BLaER1 (cell line): ENCODE results near the gene GPR17.
A peak's percentile ranks its signal among the peaks of the same experiment; 100 is the strongest.

Experiments used
- H3K27ac ChIP-seq: shearing (Covaris generic); formaldehyde crosslinking; 2 replicates; pipeline ENCODE4 v1.8.1; 2022
- H3K27me3 ChIP-seq: shearing (Covaris generic); formaldehyde crosslinking; 2 replicates; pipeline ENCODE4 v1.8.1; 2022
- H3K36me3 ChIP-seq: shearing (Covaris generic); formaldehyde crosslinking; 2 replicates; pipeline ENCODE4 v1.8.1; 2022
- H3K4me1 ChIP-seq: shearing (Covaris generic); formaldehyde crosslinking; 2 replicates; pipeline ENCODE4 v1.8.1; 2022
- H3K4me2 ChIP-seq: shearing (Covaris generic); formaldehyde crosslinking; 2 replicates; pipeline ENCODE4 v1.8.1; 2022
- H3K4me3 ChIP-seq: shearing (Covaris generic); formaldehyde crosslinking; 2 replicates; pipeline ENCODE4 v1.8.1; 2022
- H3K9ac ChIP-seq: shearing (Covaris generic); formaldehyde crosslinking; 2 replicates; pipeline ENCODE4 v1.8.1; 2022
- H3K9me3 ChIP-seq: shearing (Covaris generic); formaldehyde crosslinking; 2 replicates; pipeline ENCODE4 v1.8.1; 2022
- H4K20me1 ChIP-seq: shearing (Covaris generic); formaldehyde crosslinking; 2 replicates; pipeline ENCODE4 v1.8.1; 2022
- Cebpa-rat ChIP-seq: shearing (Covaris generic); IDR thresholded peaks from 2 replicates; pipeline ENCODE4 v1.8.1; 2022

The GPR17 gene

GRCh38 chr2:127645395-127646291 lies at the start of gene GPR17:
Gene GPR17, plus strand, starts transcription at chr2:127646153. Its CDS starts 4,583 bp downstream, at chr2:127650736.
- TF ChIP-seq Cebpa-rat = no peak
- no peaks in the 10 kb centered on the region for H3K27me3 ChIP-seq
- peak within 1 kb of the TSS; percentile 78 for H3K27ac ChIP-seq
- no peaks in the 10 kb centered on the region for H3K36me3 ChIP-seq
- H3K4me2 ChIP-seq = peak within 1 kb of the TSS; percentile 99
- H3K4me3 ChIP-seq = no peak within 1 kb of the TSS
- no peaks in the 10 kb centered on the region for H4K20me1 ChIP-seq
- peak within 1 kb of the TSS; percentile 57; the same call in 1 of the 2 replicates for H3K9ac ChIP-seq
- H3K9me3 ChIP-seq = no peaks in the 10 kb centered on the region
- H3K4me1 ChIP-seq = peaks cover 98% of the 10 kb centered on the region

GRCh38 chr2:127596311-127597045 lies 49.5 kb upstream of the GPR17 start:
- Histone ChIP-seq H3K4me3 (no peak overlapping the region), H3K27me3 (no peaks in the 10 kb centered on the region), H3K4me2 (no peak overlapping the region), H3K36me3 (no peaks in the 10 kb centered on the region), H3K27ac (no peak overlapping the region), H4K20me1 (no peaks in the 10 kb centered on the region), H3K4me1 (peaks cover 7% of the 10 kb centered on the region), H3K9ac (no peak overlapping the region), H3K9me3 (peaks cover 4% of the 10 kb centered on the region; the same call in 1 of the 2 replicates)
- no peak for TF ChIP-seq Cebpa-rat

GRCh38 chr2:127597046-127597983 lies 48.6 kb upstream of the GPR17 start:
- H3K4me3 ChIP-seq = no peak overlapping the region
- no peak for TF ChIP-seq Cebpa-rat

GRCh38 chr2:127597984-127598380 lies 48.0 kb upstream of the GPR17 start:
- no peaks in the 10 kb centered on the region for H3K36me3 ChIP-seq
- H3K4me1 ChIP-seq = no peaks in the 10 kb centered on the region
- peaks cover 19% of the 10 kb centered on the region for H3K9me3 ChIP-seq
- H3K27me3 ChIP-seq = no peaks in the 10 kb centered on the region
- H3K9ac ChIP-seq = no peak overlapping the region
- H4K20me1 ChIP-seq = no peaks in the 10 kb centered on the region
- no peak for TF ChIP-seq Cebpa-rat
- H3K4me3 ChIP-seq = no peak overlapping the region
- no peak overlapping the region for H3K4me2 ChIP-seq
- H3K27ac ChIP-seq = no peak overlapping the region

More at GRCh38 chr2:127597046-127597983, 48.6 kb upstream of the GPR17 start:
- H4K20me1 ChIP-seq = no peaks in the 10 kb centered on the region
- H3K27me3 ChIP-seq = no peaks in the 10 kb centered on the region
- H3K9ac ChIP-seq = no peak overlapping the region
- H3K9me3 ChIP-seq = peaks cover 13% of the 10 kb centered on the region
- H3K36me3 ChIP-seq = no peaks in the 10 kb centered on the region
- H3K27ac ChIP-seq = no peak overlapping the region
- no peaks in the 10 kb centered on the region for H3K4me1 ChIP-seq
- no peak overlapping the region for H3K4me2 ChIP-seq

GRCh38 chr2:127598711-127599110 lies 47.2 kb upstream of the GPR17 start:
- Histone ChIP-seq H3K4me3 (no peak overlapping the region), H3K9ac (no peak overlapping the region), H3K27ac (no peak overlapping the region), H3K27me3 (no peaks in the 10 kb centered on the region), H3K36me3 (no peaks in the 10 kb centered on the region), H3K4me1 (no peaks in the 10 kb centered on the region), H3K9me3 (peaks cover 27% of the 10 kb centered on the region), H3K4me2 (no peak overlapping the region), H4K20me1 (no peaks in the 10 kb centered on the region)
- TF ChIP-seq Cebpa-rat = no peak

- no peak overlapping the region for H3K4me3 ChIP-seq
- no peaks in the 10 kb centered on the region for H3K36me3 ChIP-seq
- no peak overlapping the region for H3K27ac ChIP-seq
- TF ChIP-seq Cebpa-rat = no peak
- no peaks in the 10 kb centered on the region for H3K27me3 ChIP-seq
- no peaks in the 10 kb centered on the region for H4K20me1 ChIP-seq
- peaks cover 3% of the 10 kb centered on the region for H3K4me1 ChIP-seq
- H3K9me3 ChIP-seq = peaks cover 29% of the 10 kb centered on the region
- no peak overlapping the region for H3K4me2 ChIP-seq
- H3K9ac ChIP-seq = no peak overlapping the region
Observed at GRCh38 chr2:127599211-127599610, 46.7 kb upstream of the GPR17 start.

GRCh38 chr2:127604986-127605385 lies 41.0 kb upstream of the GPR17 start:
- Histone ChIP-seq H3K4me2 (peak overlapping the region; percentile 63; the same call in 1 of the 2 replicates), H3K27ac (no peak overlapping the region), H3K4me1 (peaks cover 59% of the 10 kb centered on the region), H3K4me3 (no peak overlapping the region), H3K9ac (no peak overlapping the region), H3K27me3 (no peaks in the 10 kb centered on the region), H3K36me3 (no peaks in the 10 kb centered on the region), H4K20me1 (no peaks in the 10 kb centered on the region), H3K9me3 (peaks cover 29% of the 10 kb centered on the region)
- no peak for TF ChIP-seq Cebpa-rat

- H3K27me3 ChIP-seq = no peaks in the 10 kb centered on the region
- H3K36me3 ChIP-seq = no peaks in the 10 kb centered on the region
- H4K20me1 ChIP-seq = no peaks in the 10 kb centered on the region
- peaks cover 33% of the 10 kb centered on the region for H3K9me3 ChIP-seq
- H3K4me1 ChIP-seq = peaks cover 67% of the 10 kb centered on the region
- no peak for TF ChIP-seq Cebpa-rat
- no peak overlapping the region for H3K4me3 ChIP-seq
- H3K27ac ChIP-seq = no peak overlapping the region
- H3K4me2 ChIP-seq = peak overlapping the region; percentile 49
- H3K9ac ChIP-seq = no peak overlapping the region
Observed at GRCh38 chr2:127605691-127606263, 40.2 kb upstream of the GPR17 start.
